Measurements from ENCODE around the gene FGF2.

Gene FGF2

GRCh38 chr4:122781486-122781885, 45.1 kb upstream of the FGF2 start:
- H3K4me2 ChIP-seq (ENCODE audit: low read depth, low read length, poor library complexity, severe bottlenecking): no peak overlapping the region
- no peaks in the 10 kb centered on the region for H3K79me2 ChIP-seq (ENCODE audit: insufficient read depth, low read length)
- no peak for TF ChIP-seq EZH2phosphoT487 (conservative IDR thresholded peaks at IDR 0.05; ENCODE audit: low read length)
- no peak for TF ChIP-seq CTCF (IDR thresholded peaks at IDR 0.05; ENCODE audit: insufficient read depth, low read length, poor library complexity, severe bottlenecking)
- H3K27me3 ChIP-seq (ENCODE audit: low read length): no peaks in the 10 kb centered on the region
- H2AFZ ChIP-seq (ENCODE audit: low read depth, low read length, severe bottlenecking): no peak overlapping the region
- no peak overlapping the region for H3K27ac ChIP-seq (ENCODE audit: low read depth, low read length)
- no peak overlapping the region for H3K9ac ChIP-seq (ENCODE audit: low read length)
- H3K9me2 ChIP-seq (replicated peaks; ENCODE audit: insufficient read depth, low read length): no peaks in the 10 kb centered on the region
- H3K4me3 ChIP-seq (ENCODE audit: insufficient read depth, low read length, poor library complexity, severe bottlenecking): no peak overlapping the region
- H3K9me3 ChIP-seq (ENCODE audit: insufficient read depth, low read length): no peaks in the 10 kb centered on the region
- no peaks in the 10 kb centered on the region for H3K36me3 ChIP-seq (ENCODE audit: low read length)
- no peaks in the 10 kb centered on the region for H4K20me1 ChIP-seq (ENCODE audit: low read depth, low read length)
- no peaks in the 10 kb centered on the region for H3F3A ChIP-seq (ENCODE audit: insufficient read depth)

GRCh38 chr4:122783301-122784215, 43.1 kb upstream of the FGF2 start:
- H3K36me3 ChIP-seq (ENCODE audit: low read length): no peaks in the 10 kb centered on the region
- H3K27me3 ChIP-seq (ENCODE audit: low read length): no peaks in the 10 kb centered on the region
- H3K27ac ChIP-seq (ENCODE audit: low read depth, low read length): no peak overlapping the region
- H3F3A ChIP-seq (ENCODE audit: insufficient read depth): no peaks in the 10 kb centered on the region
- H3K79me2 ChIP-seq (ENCODE audit: insufficient read depth, low read length): no peaks in the 10 kb centered on the region
- H3K4me3 ChIP-seq (ENCODE audit: insufficient read depth, low read length, poor library complexity, severe bottlenecking): no peak overlapping the region
- H3K9me2 ChIP-seq (replicated peaks; ENCODE audit: insufficient read depth, low read length): no peaks in the 10 kb centered on the region
- no peaks in the 10 kb centered on the region for H3K9me3 ChIP-seq (ENCODE audit: insufficient read depth, low read length)
- no peaks in the 10 kb centered on the region for H4K20me1 ChIP-seq (ENCODE audit: low read depth, low read length)
- no peak overlapping the region for H3K9ac ChIP-seq (ENCODE audit: low read length)
- TF ChIP-seq CTCF (IDR thresholded peaks at IDR 0.05; ENCODE audit: insufficient read depth, low read length, poor library complexity, severe bottlenecking) (no peak), EZH2phosphoT487 (conservative IDR thresholded peaks at IDR 0.05; ENCODE audit: low read length) (no peak)
- H3K4me2 ChIP-seq (ENCODE audit: low read depth, low read length, poor library complexity, severe bottlenecking): no peak overlapping the region
- no peak overlapping the region for H2AFZ ChIP-seq (ENCODE audit: low read depth, low read length, severe bottlenecking)

GRCh38 chr4:122784261-122784660, 42.4 kb upstream of the FGF2 start:
- H3F3A ChIP-seq (ENCODE audit: insufficient read depth): no peaks in the 10 kb centered on the region
- no peak overlapping the region for H3K9ac ChIP-seq (ENCODE audit: low read length)
- H4K20me1 ChIP-seq (ENCODE audit: low read depth, low read length): no peaks in the 10 kb centered on the region
- no peak overlapping the region for H3K27ac ChIP-seq (ENCODE audit: low read depth, low read length)
- H3K36me3 ChIP-seq (ENCODE audit: low read length): no peaks in the 10 kb centered on the region
- no peaks in the 10 kb centered on the region for H3K9me2 ChIP-seq (replicated peaks; ENCODE audit: insufficient read depth, low read length)
- H3K4me2 ChIP-seq (ENCODE audit: low read depth, low read length, poor library complexity, severe bottlenecking): no peak overlapping the region
- no peaks in the 10 kb centered on the region for H3K79me2 ChIP-seq (ENCODE audit: insufficient read depth, low read length)
- TF ChIP-seq EZH2phosphoT487 (conservative IDR thresholded peaks at IDR 0.05; ENCODE audit: low read length) (no peak), CTCF (IDR thresholded peaks at IDR 0.05; ENCODE audit: insufficient read depth, low read length, poor library complexity, severe bottlenecking) (no peak)
- H3K27me3 ChIP-seq (ENCODE audit: low read length): no peaks in the 10 kb centered on the region
- H2AFZ ChIP-seq (ENCODE audit: low read depth, low read length, severe bottlenecking): no peak overlapping the region
- H3K9me3 ChIP-seq (ENCODE audit: insufficient read depth, low read length): no peaks in the 10 kb centered on the region
- H3K4me3 ChIP-seq (ENCODE audit: insufficient read depth, low read length, poor library complexity, severe bottlenecking): no peak overlapping the region

All from SU-DHL-6 (cell line).